ENCODE measurements around the gene SLC17A1.

GRCh38 chr6:25842526-25842925, 10.7 kb upstream of the SLC17A1 start:
- TF ChIP-seq CTCF (conservative IDR thresholded peaks at IDR 0.05; ENCODE audit: low read depth, low read length): no peak
- TF ChIP-seq EZH2 (IDR thresholded peaks at IDR 0.05; ENCODE audit: borderline replicate concordance, low read depth, low read length, poor library complexity, severe bottlenecking): no peak
